ENCODE results near the gene CALHM6.

CALHM6 gene

DNA sequence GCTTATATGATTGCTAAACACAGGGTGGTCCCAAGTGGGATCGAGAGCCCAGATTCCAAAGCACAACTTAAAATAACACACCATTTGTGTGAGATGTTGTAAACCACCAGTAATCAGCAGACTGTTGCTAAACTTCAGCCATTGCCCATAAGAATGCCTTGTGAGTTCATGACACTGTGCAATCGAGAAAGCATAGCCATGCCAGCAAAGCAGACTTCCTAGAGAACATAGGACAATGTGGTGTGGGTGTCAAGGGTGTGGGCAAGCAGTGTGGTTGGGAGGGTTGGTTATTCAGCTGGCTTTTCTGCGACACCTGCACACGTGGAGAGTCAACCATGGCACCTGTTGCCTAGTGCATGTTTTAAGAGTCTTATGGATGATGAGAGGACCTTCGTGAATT lies 16.1 kb upstream of the CALHM6 start:
- DNase-seq (ENCODE audit: low spot score), result no peak

DNA sequence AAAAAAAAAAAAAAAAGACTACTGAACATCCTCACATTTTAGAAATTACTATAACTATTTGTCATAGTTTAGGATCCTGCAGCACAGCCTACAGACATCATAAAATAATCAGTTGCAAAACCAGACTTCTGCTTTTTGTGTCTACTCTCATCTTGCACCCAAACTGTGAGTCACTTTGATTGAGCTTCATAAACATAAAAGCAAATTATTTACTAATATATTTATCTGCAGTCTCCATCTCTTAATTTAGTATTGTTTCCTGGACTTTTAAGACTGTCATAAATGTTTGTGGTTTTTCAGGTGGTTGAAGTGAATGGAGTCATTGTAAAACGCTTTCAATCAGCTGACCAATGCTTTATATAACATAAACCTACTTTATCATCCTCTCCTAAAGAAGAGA lies 14.8 kb upstream of the CALHM6 start:
- no peak for DNase-seq (ENCODE audit: low spot score)

DNA sequence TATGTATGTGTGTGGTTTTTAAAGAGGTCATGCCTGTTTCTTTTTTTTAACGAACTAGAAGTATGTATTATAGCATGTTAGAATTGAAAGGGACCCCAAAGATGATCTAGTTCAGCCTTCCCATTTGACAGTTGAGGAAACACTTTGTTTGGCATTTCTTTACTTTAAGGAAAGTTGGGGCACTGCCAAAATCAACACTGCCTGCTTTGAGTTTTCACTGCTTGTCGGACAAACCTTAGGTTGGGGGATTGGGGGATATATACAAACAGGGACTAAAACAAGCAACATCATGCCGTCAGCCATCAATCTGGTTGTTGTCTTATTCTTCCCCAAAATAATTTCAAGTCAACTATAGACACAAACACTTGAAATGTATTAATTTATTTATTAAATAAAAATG lies 14.1 kb upstream of the CALHM6 start:
- DNase-seq (ENCODE audit: low spot score), result no peak

DNA sequence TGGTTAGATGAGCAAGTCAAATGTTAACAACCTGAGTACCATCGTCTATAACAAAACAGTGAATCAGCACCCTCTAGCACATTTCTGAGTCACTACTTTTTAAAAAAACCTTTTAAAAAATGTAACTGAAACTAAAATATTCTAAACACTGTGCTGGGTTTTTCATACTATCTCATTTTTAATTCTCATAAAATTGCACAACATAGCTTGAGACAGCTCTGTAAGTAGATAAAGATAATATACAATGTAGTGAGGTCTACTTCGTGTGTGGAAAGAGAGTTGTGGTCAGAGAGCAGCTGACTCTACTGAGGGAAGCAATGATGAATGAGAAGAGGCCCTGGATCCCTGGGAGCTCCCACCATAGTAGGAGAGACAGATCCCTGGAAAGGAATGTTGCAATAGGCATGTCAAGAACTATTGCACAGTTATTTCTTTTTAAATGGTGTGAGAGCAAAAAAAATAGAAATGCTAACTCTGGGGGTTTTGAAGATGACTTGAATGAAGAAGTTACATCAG lies 13.6 kb upstream of the CALHM6 start:
- DNase-seq (ENCODE audit: low spot score), result no peak

DNA sequence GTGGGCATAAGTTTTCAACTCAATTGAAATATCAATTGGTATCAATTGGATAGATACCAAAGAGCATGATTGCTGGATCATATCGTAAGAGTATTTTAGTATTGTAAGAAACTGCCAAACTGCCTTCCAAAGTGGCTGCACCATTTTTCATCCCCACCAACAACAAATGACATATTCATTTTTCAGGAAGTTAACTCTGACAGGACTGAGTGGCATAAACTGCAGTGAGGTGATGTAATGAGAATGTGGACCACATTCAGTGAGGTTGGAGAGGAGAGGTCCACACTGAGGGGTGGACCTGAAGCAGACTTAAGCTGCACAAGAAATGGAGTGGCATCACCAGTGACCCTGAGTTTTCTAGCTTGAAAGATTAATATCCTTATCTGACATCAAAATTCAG lies 11.6 kb upstream of the CALHM6 start:
- DNase-seq (ENCODE audit: low spot score), result no peak

DNA sequence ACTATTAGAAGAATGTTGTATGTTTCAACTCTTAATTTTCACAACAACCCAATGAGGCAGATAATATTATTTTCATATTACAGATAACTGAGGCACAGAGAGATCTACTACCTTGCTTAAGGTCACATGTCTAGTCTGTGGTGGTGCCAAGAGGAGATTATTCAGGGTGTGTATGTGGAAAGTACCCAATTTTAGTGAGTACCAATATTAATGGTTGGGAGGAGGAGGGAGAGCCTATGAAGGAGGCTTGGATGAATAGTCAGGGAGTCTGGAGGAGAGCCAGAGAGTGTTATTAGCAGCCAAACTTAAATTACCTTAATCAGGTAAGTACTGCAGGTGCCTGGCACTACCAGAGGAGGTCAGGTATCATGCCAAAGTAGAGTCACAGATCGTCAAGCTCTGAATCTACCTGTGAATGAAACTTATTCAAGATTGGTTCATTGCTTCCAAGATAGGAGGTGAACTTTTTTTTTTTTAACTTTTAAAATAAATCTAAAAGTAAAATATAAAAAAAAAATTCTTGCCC lies 10.9 kb upstream of the CALHM6 start:
- no peak for DNase-seq (ENCODE audit: low spot score)

DNA sequence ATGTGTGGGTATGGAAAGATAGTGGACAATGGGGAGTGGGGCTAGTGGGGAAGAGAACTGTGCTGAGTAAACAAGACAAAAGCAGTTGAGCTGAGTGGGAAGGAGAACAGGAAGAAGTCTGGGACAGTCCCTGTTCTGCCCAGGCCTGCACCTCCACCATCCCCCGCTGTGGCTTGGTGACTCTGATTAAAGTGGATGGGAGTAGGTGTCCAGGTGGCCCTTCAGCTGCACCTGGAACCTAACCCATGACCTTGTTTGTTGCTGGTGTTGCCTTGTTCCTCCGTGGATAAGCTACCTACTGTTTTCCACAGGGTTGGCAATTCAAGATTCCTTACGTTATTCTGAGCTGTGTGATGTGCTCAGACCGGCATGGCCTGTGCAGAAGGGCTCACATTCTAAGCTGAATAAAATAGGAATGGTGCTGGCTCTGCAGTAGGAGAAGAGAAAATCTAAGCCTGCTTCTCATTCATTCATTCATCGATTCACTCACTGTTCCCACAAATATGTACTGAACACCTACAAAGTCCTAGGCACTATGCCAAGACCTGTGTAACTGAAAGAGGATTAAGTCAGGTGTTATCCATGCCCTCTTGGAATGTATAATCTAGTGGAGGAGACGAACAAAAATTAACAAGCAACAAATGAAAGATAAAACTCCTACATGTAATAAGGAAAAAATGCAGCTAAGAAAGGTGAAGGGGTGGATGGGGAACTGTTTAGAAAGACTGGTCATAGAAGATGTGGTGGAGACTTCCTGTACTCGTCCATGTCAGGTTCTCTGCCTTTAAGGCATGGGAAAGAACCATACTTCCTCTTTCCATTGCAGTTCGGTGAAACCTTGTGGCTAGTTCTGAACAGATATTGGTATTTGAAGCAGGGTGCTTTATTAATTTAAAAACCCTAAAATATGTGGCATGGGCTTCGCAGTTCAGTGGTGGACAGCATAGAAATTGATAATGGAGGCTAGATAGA lies 10.1 kb upstream of the CALHM6 start:
- no peak for DNase-seq (ENCODE audit: low spot score)

DNA sequence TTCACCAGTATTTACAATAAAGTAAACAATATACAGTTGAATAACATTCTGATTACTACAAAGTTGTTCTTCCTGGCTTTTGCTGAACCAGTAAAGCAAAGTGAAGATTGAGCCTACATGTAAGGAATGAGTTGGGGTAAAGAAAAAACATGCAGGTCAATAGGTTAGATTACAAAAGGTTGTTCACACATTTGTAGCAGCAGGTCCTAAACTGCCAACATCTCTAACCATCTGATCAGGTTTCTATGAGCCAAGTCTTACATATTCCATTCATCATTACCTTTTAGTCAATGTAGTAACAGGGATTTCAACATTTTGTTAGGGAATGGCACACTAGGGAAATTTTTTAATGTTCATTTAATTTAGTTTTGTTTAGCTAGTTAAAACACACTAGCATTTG lies 9.3 kb upstream of the CALHM6 start:
- no peak for DNase-seq (ENCODE audit: low spot score)

DNA sequence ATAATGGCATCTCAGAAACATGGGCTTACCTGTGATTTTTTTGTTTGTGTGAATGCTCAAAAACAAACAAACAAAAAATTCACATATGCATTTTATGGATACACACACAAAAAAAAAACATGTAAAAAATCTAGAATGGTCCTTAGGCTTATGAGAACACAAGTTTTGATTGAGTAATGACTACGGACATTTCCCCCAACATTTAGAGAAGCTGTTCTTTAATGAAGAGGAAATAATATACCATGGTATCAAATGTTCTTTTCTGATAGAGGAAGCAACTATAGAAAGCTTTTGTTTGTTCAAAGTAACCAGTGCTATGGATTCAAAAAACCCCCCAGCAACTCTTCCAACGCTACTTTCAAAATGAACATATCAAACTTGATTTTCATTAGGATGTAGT lies 8.6 kb upstream of the CALHM6 start:
- no peak for DNase-seq (ENCODE audit: low spot score)

DNA sequence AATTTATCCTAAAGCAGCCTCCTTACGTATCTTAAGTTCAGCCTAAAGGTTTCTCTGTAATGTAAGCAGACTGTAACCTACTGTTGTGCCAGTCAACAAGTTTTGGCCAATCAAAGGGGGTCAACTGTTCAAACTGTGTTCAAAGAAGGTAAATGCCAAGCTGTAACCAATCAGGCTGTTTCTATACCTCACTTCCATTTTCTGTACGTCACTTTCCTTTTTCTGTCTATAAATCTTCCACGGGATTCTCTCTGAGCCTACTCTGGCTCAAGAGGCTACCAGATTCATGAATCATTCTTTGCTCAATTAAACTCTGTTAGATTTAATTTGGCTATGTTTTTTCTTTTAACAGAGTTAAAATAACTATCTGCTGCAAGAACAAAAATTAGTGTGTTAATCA lies 5.1 kb upstream of the CALHM6 start:
- DNase-seq (ENCODE audit: low spot score), result no peak

DNA sequence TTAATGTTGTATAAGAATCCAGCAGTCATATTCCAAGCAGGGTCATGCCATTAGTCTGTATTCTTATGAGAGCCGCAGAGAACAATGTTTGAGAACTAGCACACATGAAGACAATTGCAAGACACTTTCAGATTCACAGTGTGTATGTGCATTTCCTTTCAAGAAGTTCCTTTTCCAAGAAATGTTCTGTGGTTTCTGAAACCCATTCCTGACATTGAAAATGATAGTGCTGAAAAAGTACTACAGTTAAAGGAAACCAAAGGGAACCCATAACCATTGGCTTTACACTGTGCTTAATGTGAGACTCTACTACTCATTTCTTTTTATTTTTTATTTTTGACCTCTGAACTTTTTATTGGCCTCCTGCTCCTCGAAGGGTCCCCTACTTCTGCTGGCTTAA lies 4.2 kb upstream of the CALHM6 start:
- no peak for DNase-seq (ENCODE audit: low spot score)

DNA sequence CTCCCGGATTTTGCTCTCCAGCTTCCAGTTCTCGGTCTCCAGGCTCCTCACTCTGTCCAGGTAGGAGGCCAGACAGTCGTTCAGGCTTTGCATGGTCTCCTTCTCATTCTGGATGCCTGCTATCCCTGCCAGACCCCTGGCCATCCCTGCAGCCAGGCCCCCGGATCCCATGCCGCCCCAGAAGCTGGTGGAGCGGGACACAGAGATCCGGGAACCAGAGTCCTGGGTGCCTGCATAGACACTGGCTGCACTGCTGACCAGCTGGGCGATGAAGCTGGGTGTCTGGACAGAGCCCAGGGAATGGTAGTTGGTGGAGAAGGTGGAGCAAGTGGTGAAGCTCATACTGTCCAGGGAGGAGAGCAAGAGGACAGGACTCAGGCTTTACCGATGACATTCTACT lies 2.9 kb upstream of the CALHM6 start:
- DNase-seq (ENCODE audit: low spot score), result no peak

DNA sequence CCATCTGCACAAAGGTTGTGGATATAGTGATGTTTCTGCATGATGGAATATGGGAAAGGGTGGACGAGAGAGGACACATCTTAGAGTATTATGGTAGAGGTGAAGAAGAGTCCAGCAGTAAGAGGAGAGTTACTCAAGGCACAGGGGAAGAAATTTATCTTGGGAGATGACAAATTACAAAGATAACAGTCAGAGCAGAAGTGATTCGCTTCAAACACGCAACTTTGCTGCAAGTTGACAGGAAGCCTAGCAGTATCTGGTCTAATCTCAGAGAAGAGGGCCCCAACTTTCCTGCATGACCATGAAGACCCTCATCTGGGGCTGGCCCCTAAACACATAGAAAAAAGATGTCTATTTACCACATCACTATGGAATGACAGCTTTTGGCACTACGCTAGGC lies 1.2 kb upstream of the CALHM6 start:
- DNase-seq (ENCODE audit: low spot score), result no peak

DNA sequence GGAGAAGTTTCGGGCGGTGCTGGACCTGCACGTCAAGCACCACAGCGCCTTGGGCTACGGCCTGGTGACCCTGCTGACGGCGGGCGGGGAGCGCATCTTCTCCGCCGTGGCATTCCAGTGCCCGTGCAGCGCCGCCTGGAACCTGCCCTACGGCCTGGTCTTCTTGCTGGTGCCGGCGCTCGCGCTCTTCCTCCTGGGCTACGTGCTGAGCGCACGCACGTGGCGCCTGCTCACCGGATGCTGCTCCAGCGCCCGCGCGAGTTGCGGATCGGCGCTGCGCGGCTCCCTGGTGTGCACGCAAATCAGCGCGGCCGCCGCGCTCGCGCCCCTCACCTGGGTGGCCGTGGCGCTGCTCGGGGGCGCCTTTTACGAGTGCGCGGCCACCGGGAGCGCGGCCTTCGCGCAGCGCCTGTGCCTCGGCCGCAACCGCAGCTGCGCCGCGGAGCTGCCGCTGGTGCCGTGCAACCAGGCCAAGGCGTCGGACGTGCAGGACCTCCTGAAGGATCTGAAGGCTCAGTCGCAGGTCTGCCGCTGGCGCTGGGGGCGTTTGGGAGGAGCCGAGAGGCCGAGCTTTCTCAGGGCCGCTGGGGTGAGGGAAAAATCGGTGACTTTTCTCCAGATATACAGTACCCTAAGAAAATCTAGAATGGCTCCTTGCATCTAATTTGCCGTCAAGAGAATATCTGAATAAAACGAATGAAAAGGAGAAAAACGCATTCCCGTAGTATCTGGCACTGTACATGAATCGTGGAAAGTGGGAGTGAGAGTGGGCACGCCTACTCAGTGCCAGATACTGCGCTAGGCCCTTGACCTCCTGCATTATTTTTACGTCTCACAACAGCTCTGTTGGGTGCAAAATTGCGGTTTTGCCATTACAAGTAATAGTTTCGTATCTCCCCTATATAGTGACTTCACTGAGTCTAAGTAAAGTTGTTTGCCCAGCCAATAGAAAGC lies 1.0 kb downstream of the CALHM6 start:
- DNase-seq (ENCODE audit: low spot score), result peak; percentile 82

DNA sequence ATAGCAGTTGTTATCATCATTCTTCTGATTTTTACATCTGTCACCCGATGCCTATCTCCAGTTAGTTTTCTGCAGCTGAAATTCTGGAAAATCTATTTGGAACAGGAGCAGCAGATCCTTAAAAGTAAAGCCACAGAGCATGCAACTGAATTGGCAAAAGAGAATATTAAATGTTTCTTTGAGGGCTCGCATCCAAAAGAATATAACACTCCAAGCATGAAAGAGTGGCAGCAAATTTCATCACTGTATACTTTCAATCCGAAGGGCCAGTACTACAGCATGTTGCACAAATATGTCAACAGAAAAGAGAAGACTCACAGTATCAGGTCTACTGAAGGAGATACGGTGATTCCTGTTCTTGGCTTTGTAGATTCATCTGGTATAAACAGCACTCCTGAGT lies 2.1 kb downstream of the CALHM6 start:
- no peak for DNase-seq (ENCODE audit: low spot score)

DNA sequence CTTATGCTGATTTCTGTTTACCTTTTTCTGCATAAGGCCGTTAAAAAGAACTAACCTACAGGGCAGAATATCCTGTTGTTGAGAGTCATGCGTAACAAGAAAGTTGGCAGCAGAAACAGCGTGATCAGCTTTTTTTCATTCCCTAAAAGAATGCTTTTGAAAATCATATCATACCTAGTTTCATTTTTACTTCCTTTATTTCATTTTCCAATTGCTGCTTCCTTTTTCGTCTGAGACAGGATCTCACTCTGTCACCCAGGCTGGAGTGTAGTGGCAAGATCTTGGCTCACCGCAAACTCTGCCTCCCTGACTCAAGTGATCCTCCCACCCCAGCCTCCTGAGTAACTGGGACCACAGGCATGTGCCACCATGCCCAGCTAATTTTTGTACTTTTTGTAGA lies 4.1 kb downstream of the CALHM6 start:
- DNase-seq (ENCODE audit: low spot score), result no peak

DNA sequence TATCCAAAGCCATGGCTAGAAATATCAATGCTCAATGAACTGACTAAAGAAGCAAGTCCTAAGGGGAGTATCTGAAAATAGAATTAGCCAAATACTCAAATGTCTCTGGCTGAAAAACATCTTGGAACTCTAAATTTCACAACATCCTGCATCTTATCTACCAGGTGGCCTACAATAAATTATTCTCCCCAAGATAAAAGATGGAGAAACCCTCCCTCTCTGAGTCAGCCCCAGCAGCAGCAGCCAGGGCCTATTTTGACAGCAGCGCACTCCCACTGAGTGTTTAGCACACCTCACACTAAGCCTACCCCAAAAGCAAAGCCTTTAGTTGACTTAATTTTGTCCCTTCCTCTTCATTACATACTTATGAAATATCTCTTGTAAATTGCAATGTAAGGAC lies 5.9 kb downstream of the CALHM6 start:
- no peak for DNase-seq (ENCODE audit: low spot score)

DNA sequence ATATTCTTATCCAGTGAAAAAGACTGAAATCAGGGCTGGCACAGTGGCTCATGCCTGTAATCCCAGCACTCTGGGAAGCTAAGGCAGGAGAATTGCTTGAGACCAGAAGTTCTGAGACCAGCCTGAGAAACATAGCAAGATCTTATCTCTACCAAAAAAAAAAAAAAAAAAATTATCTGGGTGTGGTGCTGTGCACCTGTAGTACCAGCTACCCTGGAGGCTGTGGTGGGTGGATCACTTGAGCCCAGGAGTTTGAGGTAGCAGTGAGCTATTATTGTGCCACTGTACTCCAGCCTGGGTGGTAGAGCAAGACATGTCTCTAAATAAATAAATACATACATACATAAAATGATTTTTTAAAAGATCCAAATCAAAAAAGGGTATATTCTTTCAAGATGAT lies 6.3 kb downstream of the CALHM6 start:
- DNase-seq (ENCODE audit: low spot score), result no peak

DNA sequence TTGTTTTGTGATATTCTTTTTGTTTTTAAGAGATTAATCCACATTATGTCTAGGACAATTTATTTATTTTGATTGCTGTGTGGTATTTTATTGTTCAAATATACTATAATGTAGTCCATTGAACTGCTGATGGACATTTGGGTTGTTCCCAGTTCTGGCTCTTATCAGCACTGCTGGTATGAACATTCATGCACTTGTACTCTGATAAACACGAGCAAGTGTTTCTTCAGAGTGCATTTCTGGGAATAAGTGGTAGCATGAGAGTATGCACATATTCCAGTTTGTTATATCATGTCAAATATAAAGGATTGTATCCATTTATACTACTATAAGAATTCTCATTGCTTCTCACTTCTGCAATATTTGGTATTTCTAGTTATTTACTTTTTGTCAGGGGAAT lies 7.1 kb downstream of the CALHM6 start:
- DNase-seq (ENCODE audit: low spot score), result no peak

DNA sequence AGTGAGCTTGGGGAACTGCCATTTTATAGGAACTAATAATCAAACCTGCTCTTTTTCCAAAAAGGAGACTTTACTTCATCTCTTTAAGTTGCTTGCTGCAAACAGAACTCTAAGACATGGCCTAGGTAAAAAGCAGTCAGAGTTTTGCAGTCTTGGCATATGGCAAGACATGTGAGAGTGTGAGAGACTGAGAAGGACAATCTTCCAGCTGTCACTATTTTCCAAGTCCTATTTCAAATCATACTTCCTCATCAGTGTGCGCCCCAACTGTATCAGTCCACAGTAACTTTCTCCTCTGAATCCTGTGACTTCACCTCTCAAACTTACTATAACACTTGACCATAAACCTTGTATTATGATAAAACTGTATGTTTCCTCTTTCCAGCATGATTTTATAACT lies 10.4 kb downstream of the CALHM6 start:
- DNase-seq (ENCODE audit: low spot score), result no peak

DNA sequence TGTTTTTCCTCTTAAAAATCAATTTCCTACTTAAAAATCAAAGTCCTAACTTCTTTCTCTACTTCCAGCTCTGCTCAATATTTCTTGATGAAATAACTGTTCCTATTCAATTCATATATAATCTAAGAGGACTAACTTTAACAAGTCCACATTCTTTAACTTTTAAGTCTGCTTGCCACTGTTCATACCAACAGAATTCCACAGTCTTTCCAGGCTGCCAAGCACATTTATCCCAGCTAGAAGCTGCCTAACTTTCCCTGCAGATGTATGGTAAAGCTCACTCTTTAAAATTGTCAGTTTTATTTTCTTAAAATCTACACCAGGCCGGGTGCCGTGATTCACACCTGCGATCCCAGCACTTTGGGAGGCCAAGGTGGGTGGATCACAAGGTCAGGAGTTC lies 11.5 kb downstream of the CALHM6 start:
- no peak for DNase-seq (ENCODE audit: low spot score)

DNA sequence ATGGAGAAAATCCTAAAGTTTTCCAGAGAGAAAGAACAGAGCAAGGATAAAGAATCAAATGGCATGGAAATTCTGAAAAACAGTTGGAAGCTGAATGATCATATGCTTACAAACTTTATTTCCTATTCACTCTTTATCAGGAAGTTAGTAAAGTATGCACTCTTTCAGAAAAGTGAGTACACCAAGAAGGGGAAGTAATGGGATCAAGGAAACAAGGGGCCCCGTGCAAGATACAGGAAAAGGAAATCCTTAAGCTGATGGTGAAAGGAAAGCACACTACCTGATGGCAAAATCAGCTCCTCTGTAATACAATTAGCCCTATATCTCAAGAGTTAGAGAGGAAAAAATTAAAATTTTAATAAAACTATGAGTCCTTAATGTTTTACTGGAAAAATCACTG lies 14.0 kb downstream of the CALHM6 start:
- no peak for DNase-seq (ENCODE audit: low spot score)
